GM18861 (cell line): ENCODE data around the gene ERICH4.

ENCODE experiments used
- ATAC-seq: cut with Tn5 transposase; IDR thresholded peaks from one replicate; pipeline ENCODE4 v1.9.1; 2021; ENCODE audit not compliant: unreplicated experiment

ERICH4 gene

GRCh38 chr19:41413947-41414346 is 29.0 kb upstream of the ERICH4 start:
- ATAC-seq: no peak

GRCh38 chr19:41414461-41414860 is 28.5 kb upstream of the ERICH4 start:
- ATAC-seq: no peak

- no peak for ATAC-seq
Measured at GRCh38 chr19:41415154-41415571, 27.8 kb upstream of the ERICH4 start.

- ATAC-seq: no peak
Measured at GRCh38 chr19:41416194-41416674, 26.7 kb upstream of the ERICH4 start.

GRCh38 chr19:41420101-41420880 is 22.7 kb upstream of the ERICH4 start:
- no peak for ATAC-seq

- ATAC-seq: no peak
Measured at GRCh38 chr19:41421314-41421713, 21.6 kb upstream of the ERICH4 start.

GRCh38 chr19:41421973-41422372 is 21.0 kb upstream of the ERICH4 start:
- no peak for ATAC-seq

- no peak for ATAC-seq
Measured at GRCh38 chr19:41422456-41422855, 20.5 kb upstream of the ERICH4 start.

- ATAC-seq: no peak
Measured at GRCh38 chr19:41422955-41423354, 20.0 kb upstream of the ERICH4 start.

GRCh38 chr19:41424335-41425173 is 18.4 kb upstream of the ERICH4 start:
- ATAC-seq: no peak

- ATAC-seq: no peak
Measured at GRCh38 chr19:41425174-41426115, 17.5 kb upstream of the ERICH4 start.

GRCh38 chr19:41426116-41426841 is 16.7 kb upstream of the ERICH4 start:
- ATAC-seq: no peak

GRCh38 chr19:41426952-41427646 is 15.9 kb upstream of the ERICH4 start, which contains the start of gene B3GNT8:
Gene B3GNT8 (minus strand): TSS chr19:41427374. CDS start chr19:41426778, 596 bp downstream.
- ATAC-seq: no peak

- ATAC-seq: no peak
Measured at GRCh38 chr19:41427647-41428480, 15.1 kb upstream of the ERICH4 start.

GRCh38 chr19:41428481-41428859 is 14.5 kb upstream of the ERICH4 start:
- ATAC-seq: no peak

GRCh38 chr19:41430922-41431321 is 12.0 kb upstream of the ERICH4 start:
- ATAC-seq: no peak

GRCh38 chr19:41431426-41432386 is 11.2 kb upstream of the ERICH4 start:
- no peak for ATAC-seq

GRCh38 chr19:41433171-41433570 is 9.8 kb upstream of the ERICH4 start:
- ATAC-seq: no peak
